PFSK-1 (cell line): ENCODE measurements around the gene RAB19.

Source experiments
- FOXP2 ChIP-seq: optimal IDR thresholded peaks from 2 replicates; pipeline ENCODE3; 2011; ENCODE audit warnings: borderline replicate concordance, control low read depth, inconsistent platforms; ENCODE audit not compliant: insufficient read depth; ENCODE audit errors: extremely low read length, extremely low read depth
- POLR2AphosphoS5 ChIP-seq: IDR thresholded peaks from 2 replicates; pipeline ENCODE4 v1.6.1; 2012; ENCODE audit warnings: low read depth, mild to moderate bottlenecking, control low read depth, low read length, moderate library complexity
- REST ChIP-seq, 2 experiments: IDR thresholded peaks; 2 replicates each; pipeline versions ENCODE4 v1.6.1 to v1.8.0; 2011 to 2012; ENCODE audit warnings: low read depth in 2 of 2, low read length in 2 of 2, control low read depth in 1 of 2, inconsistent platforms in 1 of 2, mild to moderate bottlenecking in 1 of 2, moderate library complexity in 1 of 2; ENCODE audit not compliant: insufficient read depth in 1 of 2
- SIN3A ChIP-seq: IDR thresholded peaks from 2 replicates; pipeline ENCODE4 v1.6.1; 2012; ENCODE audit warnings: mild to moderate bottlenecking, low read length, moderate library complexity, borderline replicate concordance; ENCODE audit not compliant: insufficient read depth
- TAF1 ChIP-seq: IDR thresholded peaks from 2 replicates; pipeline ENCODE4 v1.6.1; 2012; ENCODE audit warnings: low read length, control low read depth, borderline replicate concordance; ENCODE audit not compliant: insufficient read depth

The RAB19 gene

DNA sequence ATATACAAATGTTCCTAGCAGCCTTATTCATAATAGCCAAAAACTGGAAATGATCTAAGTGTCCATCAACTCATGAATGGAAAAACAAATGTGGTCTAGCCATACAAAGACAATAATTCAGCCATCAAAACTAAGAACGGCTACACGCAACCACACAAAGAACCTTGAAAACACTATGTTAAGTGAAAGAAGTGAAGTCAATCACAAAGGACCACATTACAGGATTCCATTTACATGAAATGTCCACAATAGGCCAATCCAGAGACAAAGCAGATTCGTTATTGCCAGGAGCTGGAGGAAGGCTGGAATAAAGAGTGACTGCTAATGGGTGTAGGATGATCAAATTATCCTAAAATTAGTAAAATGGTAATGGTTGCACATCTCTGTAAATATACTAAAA is 54.3 kb downstream of the RAB19 start:
- no peak for TF ChIP-seq REST (IDR thresholded peaks at IDR 0.05; ENCODE audit: insufficient read depth in 1 of 2, low read depth in 2 of 2, low read length in 2 of 2)

DNA sequence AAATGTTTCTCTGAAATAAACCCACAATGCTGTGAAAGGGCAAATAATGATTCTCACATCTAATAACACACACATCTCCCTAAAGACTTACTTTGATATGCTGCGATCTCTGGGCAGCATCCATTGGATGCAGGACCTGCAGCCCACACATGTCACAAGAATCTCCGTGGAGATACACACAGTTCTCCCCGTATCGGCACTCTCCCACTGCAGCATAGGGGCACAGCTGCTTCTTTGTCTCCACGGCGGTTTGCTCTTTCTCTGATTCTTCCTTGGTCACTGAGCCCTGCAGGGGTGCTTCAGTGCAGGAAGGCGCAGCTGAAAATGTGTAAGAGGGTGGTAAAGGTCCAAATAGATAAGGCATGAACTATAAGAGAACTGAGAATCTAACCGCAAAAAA is 55.1 kb downstream of the RAB19 start:
- TF ChIP-seq POLR2AphosphoS5 (no peak), REST (IDR thresholded peaks at IDR 0.05; ENCODE audit: insufficient read depth in 1 of 2, low read depth in 2 of 2, low read length in 2 of 2) (no peak)

DNA sequence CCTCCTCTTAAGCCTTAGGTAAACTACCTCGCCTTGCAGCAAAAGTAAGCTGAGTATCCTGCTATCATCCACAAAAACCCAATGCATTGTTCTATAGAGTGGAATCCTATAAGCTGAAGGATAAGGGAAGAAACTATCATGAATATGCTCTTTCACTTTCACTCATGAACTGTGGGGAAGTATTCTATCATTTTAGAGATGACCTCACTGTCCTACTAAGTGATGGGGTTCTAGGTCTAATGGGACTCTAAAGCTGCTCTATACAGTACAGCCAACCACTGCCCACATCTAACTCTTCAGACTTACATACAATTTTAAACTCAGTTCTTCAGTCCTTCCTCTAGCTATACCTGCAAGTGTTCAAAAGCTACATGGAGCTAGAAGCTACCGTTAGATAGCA is 59.3 kb downstream of the RAB19 start:
- TF ChIP-seq POLR2AphosphoS5 (no peak), SIN3A (no peak), REST (IDR thresholded peaks at IDR 0.05; ENCODE audit: insufficient read depth in 1 of 2, low read depth in 2 of 2, low read length in 2 of 2) (no peak), TAF1 (no peak), FOXP2 (no peak)

- no peak for TF ChIP-seq REST (IDR thresholded peaks at IDR 0.05; ENCODE audit: insufficient read depth in 1 of 2, low read depth in 2 of 2, low read length in 2 of 2)
- no peak for TF ChIP-seq POLR2AphosphoS5
- no peak for TF ChIP-seq FOXP2
- TF ChIP-seq SIN3A, result no peak
- no peak for TF ChIP-seq TAF1
These were observed 72.0 kb downstream of the RAB19 start for GRCh38 chr7:140475747-140476333.

- TF ChIP-seq SIN3A, result no peak
- no peak for TF ChIP-seq FOXP2
- no peak for TF ChIP-seq TAF1
- TF ChIP-seq REST (IDR thresholded peaks at IDR 0.05; ENCODE audit: insufficient read depth in 1 of 2, low read depth in 2 of 2, low read length in 2 of 2), result no peak
- TF ChIP-seq POLR2AphosphoS5, result no peak
These were observed 72.9 kb downstream of the RAB19 start for GRCh38 chr7:140476698-140477261.
